Gastroesophageal sphincter (tissue), 4 donors: ENCODE results near the gene C1orf159. TPM values are rescaled to one million over a fixed set of nuclear protein-coding genes. Genes with fewer than 3 reads are reported as not detected.

Source experiments
- ATAC-seq: fragments of 150-250 bp; one replicate; pipeline ENCODE4 v1.9.1; 2016; ENCODE audit warnings: mild to moderate bottlenecking, moderate library complexity
- H3K27ac ChIP-seq, 4 donors: fragments of 200-600 bp; sonication (generic) in 3 of 4; 1 replicate in 3 of 4; 2 replicates in 1 of 4; pipeline ENCODE4 v1.5.1; 2016 to 2019
- H3K27me3 ChIP-seq: fragments of 200-600 bp; sonication (generic); one replicate; pipeline ENCODE4 v1.5.1; 2019
- H3K36me3 ChIP-seq, 2 donors: fragments of 200-600 bp; sonication (generic); one replicate each; pipeline ENCODE4 v1.5.1; 2019; ENCODE audit warnings: control low read depth in 1 of 2
- H3K4me1 ChIP-seq, 3 donors: fragments of 200-600 bp; sonication (generic); 1 replicate in 2 of 3; 2 replicates in 1 of 3; pipeline ENCODE4 v1.5.1; 2016 to 2019; ENCODE audit warnings: control low read depth in 2 of 3
- H3K4me3 ChIP-seq, 2 donors: fragments of 200-600 bp; sonication (generic); one replicate each; pipeline ENCODE4 v1.5.1; 2019; ENCODE audit warnings: mild to moderate bottlenecking in 1 of 2, moderate library complexity in 1 of 2
- H3K9me3 ChIP-seq, 3 donors: fragments of 200-600 bp; sonication (generic); one replicate each; pipeline ENCODE4 v1.5.1; 2017 to 2019; ENCODE audit warnings: control low read depth in 2 of 3
- EP300 ChIP-seq: sonication (generic); formaldehyde crosslinking; IDR thresholded peaks from one replicate; pipeline ENCODE4 v1.6.1; 2017; ENCODE audit warnings: antibody characterized with exemption, mild to moderate bottlenecking
- POLR2A ChIP-seq, 2 donors: fragments of 450-650 bp; IDR thresholded peaks; one replicate each; pipeline ENCODE4 v1.6.1; 2017; ENCODE audit warnings: antibody characterized with exemption in 2 of 2, mild to moderate bottlenecking in 2 of 2, moderate library complexity in 1 of 2
- POLR2AphosphoS5 ChIP-seq: sonication (generic); formaldehyde crosslinking; IDR thresholded peaks from one replicate; pipeline ENCODE4 v1.6.1; 2017; ENCODE audit warnings: antibody characterized with exemption
- WGBS, 2 donors: methylation state at CpG; one replicate each; pipeline ENCODE4 v1.1.5; 2018; ENCODE audit warnings: low coverage in 1 of 2; 5-methylcytosine and 5-hydroxymethylcytosine counted together
- total RNA-seq, 4 donors: library from RNA; depleted of rRNA; stranded (reverse); fragments of >200 nt; gene quantifications; one replicate each; pipeline ENCODE4 v1.1.0, GENCODE V29; 2016
- TF ChIP-seq, protein P1 (sequence below), 4 experiments: fragments of 200-600 bp in 2 of 4; fragments of 450-650 bp in 2 of 4; sonication (generic) in 1 of 4; IDR thresholded peaks; one replicate each; pipeline ENCODE4 v1.5.1; 2017 to 2019; ENCODE audit warnings: antibody characterized with exemption in 4 of 4, mild to moderate bottlenecking in 2 of 4, moderate library complexity in 2 of 4

C1orf159 gene
- total RNA-seq, 4 donors from 2014 or later, result 6.3 to 15.3 (median 9.9) TPM

DNA sequence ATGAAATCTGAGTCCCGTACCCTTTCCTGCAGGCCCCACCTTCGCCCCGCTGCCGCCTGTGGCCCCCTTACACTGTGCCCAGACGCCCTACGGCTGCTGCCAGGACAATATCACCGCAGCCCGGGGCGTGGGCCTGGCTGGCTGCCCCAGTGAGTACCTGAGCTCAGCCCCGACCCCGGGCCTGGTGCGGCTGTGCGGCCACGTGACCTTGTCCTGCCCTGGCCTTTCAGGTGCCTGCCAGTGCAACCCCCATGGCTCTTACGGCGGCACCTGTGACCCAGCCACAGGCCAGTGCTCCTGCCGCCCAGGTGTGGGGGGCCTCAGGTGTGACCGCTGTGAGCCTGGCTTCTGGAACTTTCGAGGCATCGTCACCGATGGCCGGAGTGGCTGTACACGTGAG lies 70.8 kb downstream of the C1orf159 start:
- Histone ChIP-seq H3K4me1 (peaks cover 0 to 12% (median 4%) of the 10 kb centered on the region in 3 donors), H3K4me3 (no peak overlapping the region), H3K36me3 (peaks cover 0 to 69% of the 10 kb centered on the region in 2 donors), H3K27ac (no peak overlapping the region), H3K27me3 (no peaks in the 10 kb centered on the region), H3K9me3 (no peaks in the 10 kb centered on the region)
- WGBS, 2 donors, result 83% methylated on average over 1 of the region's 23 CpGs; no CpG with 5 or more reads in 1 of the 2 donors
- TF ChIP-seq EP300 (no peak), POLR2A (IDR thresholded peaks at IDR 0.05) (no peak), POLR2AphosphoS5 (no peak)
- TF ChIP-seq, protein P1, sequence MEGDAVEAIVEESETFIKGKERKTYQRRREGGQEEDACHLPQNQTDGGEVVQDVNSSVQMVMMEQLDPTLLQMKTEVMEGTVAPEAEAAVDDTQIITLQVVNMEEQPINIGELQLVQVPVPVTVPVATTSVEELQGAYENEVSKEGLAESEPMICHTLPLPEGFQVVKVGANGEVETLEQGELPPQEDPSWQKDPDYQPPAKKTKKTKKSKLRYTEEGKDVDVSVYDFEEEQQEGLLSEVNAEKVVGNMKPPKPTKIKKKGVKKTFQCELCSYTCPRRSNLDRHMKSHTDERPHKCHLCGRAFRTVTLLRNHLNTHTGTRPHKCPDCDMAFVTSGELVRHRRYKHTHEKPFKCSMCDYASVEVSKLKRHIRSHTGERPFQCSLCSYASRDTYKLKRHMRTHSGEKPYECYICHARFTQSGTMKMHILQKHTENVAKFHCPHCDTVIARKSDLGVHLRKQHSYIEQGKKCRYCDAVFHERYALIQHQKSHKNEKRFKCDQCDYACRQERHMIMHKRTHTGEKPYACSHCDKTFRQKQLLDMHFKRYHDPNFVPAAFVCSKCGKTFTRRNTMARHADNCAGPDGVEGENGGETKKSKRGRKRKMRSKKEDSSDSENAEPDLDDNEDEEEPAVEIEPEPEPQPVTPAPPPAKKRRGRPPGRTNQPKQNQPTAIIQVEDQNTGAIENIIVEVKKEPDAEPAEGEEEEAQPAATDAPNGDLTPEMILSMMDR (IDR thresholded peaks at IDR 0.05), result no peak
- ATAC-seq, result no peak

DNA sequence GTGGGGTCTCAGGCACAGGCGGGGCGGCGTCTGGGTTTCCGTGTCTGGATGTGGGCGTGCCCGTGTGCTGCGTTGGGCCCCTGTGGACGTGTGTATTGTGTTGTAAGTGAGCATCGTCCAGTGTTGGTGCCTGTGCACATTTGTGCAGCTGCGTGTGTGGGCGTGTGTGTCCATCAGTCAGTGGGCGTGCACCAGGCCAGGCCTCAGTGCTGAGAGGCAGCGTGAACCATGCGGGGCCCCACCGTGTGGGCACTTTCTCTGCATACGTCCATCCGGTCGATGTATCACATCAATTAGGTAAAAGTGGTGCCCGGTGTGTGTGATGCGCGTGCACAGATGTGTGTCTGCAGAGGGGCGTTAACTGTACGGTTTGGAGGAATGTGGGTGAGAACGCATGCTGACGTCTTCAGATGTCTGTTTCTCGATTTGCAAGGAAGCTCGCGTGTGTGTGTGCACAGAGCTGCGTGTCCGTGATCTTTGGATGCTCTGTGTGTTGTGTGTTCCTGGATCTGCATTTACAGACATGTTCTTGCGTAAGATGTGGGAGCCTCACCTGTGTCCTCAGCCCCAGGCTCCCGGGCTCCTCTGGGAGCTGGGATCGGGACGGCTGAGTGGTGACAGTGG lies 71.3 kb downstream of the C1orf159 start:
- H3K27me3 ChIP-seq, result no peaks in the 10 kb centered on the region
- H3K4me3 ChIP-seq, result no peak overlapping the region
- TF ChIP-seq EP300 (no peak), POLR2AphosphoS5 (no peak), POLR2A (IDR thresholded peaks at IDR 0.05) (no peak)
- TF ChIP-seq, protein P1 (IDR thresholded peaks at IDR 0.05), result no peak
- H3K27ac ChIP-seq, result no peak overlapping the region
- H3K36me3 ChIP-seq, result peaks cover 0 to 64% of the 10 kb centered on the region in 2 donors
- ATAC-seq, result no peak
- H3K9me3 ChIP-seq, result no peaks in the 10 kb centered on the region
- 81 to 87% methylated on average over 9 to 14 of the region's 34 CpGs for WGBS, 2 donors
- H3K4me1 ChIP-seq, result peaks cover 3 to 18% (median 10%) of the 10 kb centered on the region in 3 donors

GRCh38 chr1:1043921-1044320 lies 72.0 kb downstream of the C1orf159 start:
- no CpG with 5 or more reads among the region's 33 CpGs for WGBS, 2 donors
- Histone ChIP-seq H3K4me1 (peaks cover 3 to 24% (median 12%) of the 10 kb centered on the region in 3 donors), H3K27me3 (no peaks in the 10 kb centered on the region), H3K36me3 (peaks cover 0 to 59% of the 10 kb centered on the region in 2 donors), H3K27ac (no peak overlapping the region), H3K9me3 (no peaks in the 10 kb centered on the region), H3K4me3 (no peak overlapping the region)
- TF ChIP-seq EP300, result no peak
- no peak for TF ChIP-seq POLR2AphosphoS5
- TF ChIP-seq, protein P1 (IDR thresholded peaks at IDR 0.05), result no peak
- no peak for TF ChIP-seq POLR2A (IDR thresholded peaks at IDR 0.05)
- ATAC-seq, result no peak

DNA sequence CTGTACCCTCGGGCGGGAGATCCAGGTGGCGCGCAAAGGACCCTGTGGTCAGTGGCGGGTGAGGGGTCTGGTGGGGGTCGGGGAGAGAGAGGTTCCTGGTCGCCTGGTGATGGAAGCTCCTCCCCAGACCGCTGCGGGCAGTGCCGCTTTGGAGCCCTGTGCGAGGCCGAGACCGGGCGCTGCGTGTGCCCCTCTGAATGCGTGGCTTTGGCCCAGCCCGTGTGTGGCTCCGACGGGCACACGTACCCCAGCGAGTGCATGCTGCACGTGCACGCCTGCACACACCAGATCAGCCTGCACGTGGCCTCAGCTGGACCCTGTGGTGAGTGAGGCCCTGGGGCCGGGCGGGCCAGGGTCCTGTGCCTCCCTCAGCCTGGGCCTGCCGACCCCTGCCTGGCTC lies 72.5 kb downstream of the C1orf159 start:
- Histone ChIP-seq H3K9me3 (no peaks in the 10 kb centered on the region), H3K36me3 (peaks cover 0 to 54% of the 10 kb centered on the region in 2 donors), H3K4me1 (peaks cover 3 to 26% (median 12%) of the 10 kb centered on the region in 3 donors), H3K4me3 (no peak overlapping the region), H3K27ac (no peak overlapping the region), H3K27me3 (no peaks in the 10 kb centered on the region)
- TF ChIP-seq EP300 (no peak), POLR2A (IDR thresholded peaks at IDR 0.05) (no peak), POLR2AphosphoS5 (no peak)
- TF ChIP-seq, protein P1 (IDR thresholded peaks at IDR 0.05), result no peak
- WGBS, 2 donors, result 88 to 100% methylated on average over 3 to 5 of the region's 27 CpGs
- ATAC-seq, result no peak

DNA sequence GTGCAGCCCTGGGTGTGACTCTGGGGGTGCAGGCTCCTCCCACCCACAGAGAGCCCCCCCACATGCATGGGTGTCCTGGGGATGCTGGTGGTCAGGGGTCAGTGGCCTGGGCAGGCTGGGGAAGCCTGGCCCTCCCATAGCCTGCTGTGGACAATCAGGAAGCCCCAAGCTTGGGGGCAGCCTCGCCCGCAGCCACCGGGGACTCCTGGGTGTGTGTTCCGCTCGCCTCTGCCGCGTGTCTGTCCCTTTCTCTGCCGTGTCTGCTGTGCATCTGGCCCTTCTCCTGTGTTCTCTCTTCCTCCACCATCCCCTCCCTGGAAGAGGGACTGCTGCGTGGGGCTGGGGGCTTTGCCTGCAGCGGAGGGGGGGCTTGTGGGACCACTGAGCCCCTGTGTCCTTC lies 73.1 kb downstream of the C1orf159 start:
- Histone ChIP-seq H3K27ac (no peak overlapping the region), H3K9me3 (no peaks in the 10 kb centered on the region), H3K36me3 (peaks cover 0 to 49% of the 10 kb centered on the region in 2 donors), H3K4me1 (peaks cover 3 to 26% (median 12%) of the 10 kb centered on the region in 3 donors), H3K27me3 (no peaks in the 10 kb centered on the region), H3K4me3 (no peak overlapping the region)
- no CpG with 5 or more reads among the region's 10 CpGs for WGBS, 2 donors
- no peak for ATAC-seq
- TF ChIP-seq, protein P1 (IDR thresholded peaks at IDR 0.05), result no peak
- no peak for TF ChIP-seq EP300
- TF ChIP-seq POLR2AphosphoS5, result no peak
- TF ChIP-seq POLR2A (IDR thresholded peaks at IDR 0.05), result no peak
